Measurements from ENCODE around the gene PRKCH.
A peak's percentile ranks its signal among the peaks of the same experiment; 100 is the strongest.

- TF ChIP-seq CTCF (IDR thresholded peaks at IDR 0.05) (peak; percentile 90), POLR2A (IDR thresholded peaks at IDR 0.05; ENCODE audit: low read length) (no peak), KDM1A (IDR thresholded peaks at IDR 0.05; ENCODE audit: low read depth) (no peak), BHLHE40 (IDR thresholded peaks at IDR 0.05; ENCODE audit: low read depth, low read length) (no peak), FOXS1 (CRISPR knock-in tag; IDR thresholded peaks at IDR 0.05) (no peak), CEBPB (IDR thresholded peaks at IDR 0.05) (no peak), HDAC2 (IDR thresholded peaks at IDR 0.05) (no peak), ATOH8 (CRISPR knock-in tag; IDR thresholded peaks at IDR 0.05; ENCODE audit: low read depth) (no peak), RFX5 (IDR thresholded peaks at IDR 0.05) (peak; percentile 22; the same call in 1 of the 2 replicates), EP300 (IDR thresholded peaks at IDR 0.05) (no peak)
- TF ChIP-seq, protein P1, sequence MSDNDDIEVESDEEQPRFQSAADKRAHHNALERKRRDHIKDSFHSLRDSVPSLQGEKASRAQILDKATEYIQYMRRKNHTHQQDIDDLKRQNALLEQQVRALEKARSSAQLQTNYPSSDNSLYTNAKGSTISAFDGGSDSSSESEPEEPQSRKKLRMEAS (IDR thresholded peaks at IDR 0.05) = no peak
- TF ChIP-seq, protein P2, sequence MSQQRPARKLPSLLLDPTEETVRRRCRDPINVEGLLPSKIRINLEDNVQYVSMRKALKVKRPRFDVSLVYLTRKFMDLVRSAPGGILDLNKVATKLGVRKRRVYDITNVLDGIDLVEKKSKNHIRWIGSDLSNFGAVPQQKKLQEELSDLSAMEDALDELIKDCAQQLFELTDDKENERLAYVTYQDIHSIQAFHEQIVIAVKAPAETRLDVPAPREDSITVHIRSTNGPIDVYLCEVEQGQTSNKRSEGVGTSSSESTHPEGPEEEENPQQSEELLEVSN (IDR thresholded peaks at IDR 0.05; ENCODE audit: borderline replicate concordance, low read depth) = no peak
- TF ChIP-seq, protein P3, sequence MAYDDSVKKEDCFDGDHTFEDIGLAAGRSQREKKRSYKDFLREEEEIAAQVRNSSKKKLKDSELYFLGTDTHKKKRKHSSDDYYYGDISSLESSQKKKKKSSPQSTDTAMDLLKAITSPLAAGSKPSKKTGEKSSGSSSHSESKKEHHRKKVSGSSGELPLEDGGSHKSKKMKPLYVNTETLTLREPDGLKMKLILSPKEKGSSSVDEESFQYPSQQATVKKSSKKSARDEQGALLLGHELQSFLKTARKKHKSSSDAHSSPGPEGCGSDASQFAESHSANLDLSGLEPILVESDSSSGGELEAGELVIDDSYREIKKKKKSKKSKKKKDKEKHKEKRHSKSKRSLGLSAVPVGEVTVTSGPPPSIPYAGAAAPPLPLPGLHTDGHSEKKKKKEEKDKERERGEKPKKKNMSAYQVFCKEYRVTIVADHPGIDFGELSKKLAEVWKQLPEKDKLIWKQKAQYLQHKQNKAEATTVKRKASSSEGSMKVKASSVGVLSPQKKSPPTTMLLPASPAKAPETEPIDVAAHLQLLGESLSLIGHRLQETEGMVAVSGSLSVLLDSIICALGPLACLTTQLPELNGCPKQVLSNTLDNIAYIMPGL (CRISPR knock-in tag; IDR thresholded peaks at IDR 0.05; ENCODE audit: borderline replicate concordance) = no peak
Measured at GRCh38 chr14:61461808-61462275, 140.5 kb downstream of the PRKCH start.

Measured in A549 (cell line).